Measurements from ENCODE around the gene TRPC6.

GRCh38 chr11:101552888-101553287 lies 30.9 kb downstream of the TRPC6 start:
- no peak for TF ChIP-seq CTCF (IDR thresholded peaks at IDR 0.05; ENCODE audit: low read length)
- no peak for TF ChIP-seq EZH2 (IDR thresholded peaks at IDR 0.05; ENCODE audit: borderline replicate concordance, low read length)

All from OCI-LY1 (cell line).